Right hindlimb (tissue), 1 donor: ENCODE results near the gene GPR82.
"Not testable (repeated sequence)": the region's sequence is repeated elsewhere in the genome, so short reads cannot be mapped to it uniquely, and the experiment has no call there.

Source experiments
- DNase-seq: peaks from one replicate; pipeline ENCODE4 v3.0.0-alpha.2; 2018

GPR82 gene

GRCh38 chrX:41719610-41720009, 4.4 kb upstream of the GPR82 start:
- DNase-seq, result not testable (repeated sequence)

GRCh38 chrX:41720125-41720779, 3.7 kb upstream of the GPR82 start:
- DNase-seq, result peak; percentile 25

- DNase-seq, result no peak
These were observed 2.4 kb upstream of the GPR82 start for GRCh38 chrX:41721590-41721989.

- DNase-seq, result no peak
These were observed 1.8 kb upstream of the GPR82 start for GRCh38 chrX:41722214-41722613.

- DNase-seq, result no peak
These were observed 964 bp upstream of the GPR82 start for GRCh38 chrX:41722816-41723618.

GRCh38 chrX:41728125-41728524, 4.1 kb downstream of the GPR82 start:
- DNase-seq, result no peak

GRCh38 chrX:41730081-41730480, 6.1 kb downstream of the GPR82 start:
- no peak for DNase-seq

GRCh38 chrX:41732260-41732659, 8.3 kb downstream of the GPR82 start:
- DNase-seq, result no peak

GRCh38 chrX:41733939-41734338, 10.0 kb downstream of the GPR82 start:
- no peak for DNase-seq

- DNase-seq, result no peak
These were observed 10.5 kb downstream of the GPR82 start for GRCh38 chrX:41734530-41734929.

- no peak for DNase-seq
These were observed 13.1 kb downstream of the GPR82 start for GRCh38 chrX:41737065-41737464.

GRCh38 chrX:41739871-41740270, 15.9 kb downstream of the GPR82 start:
- DNase-seq, result no peak

GRCh38 chrX:41750716-41751115, 26.7 kb downstream of the GPR82 start:
- DNase-seq, result no peak

- no peak for DNase-seq
These were observed 34.4 kb downstream of the GPR82 start for GRCh38 chrX:41758401-41758800.

GRCh38 chrX:41759817-41760216, 35.8 kb downstream of the GPR82 start:
- no peak for DNase-seq

- no peak for DNase-seq
These were observed 37.2 kb downstream of the GPR82 start for GRCh38 chrX:41761169-41761568.

- no peak for DNase-seq
These were observed 37.7 kb downstream of the GPR82 start for GRCh38 chrX:41761702-41762101.

- DNase-seq, result peak; percentile 18
These were observed 55.1 kb downstream of the GPR82 start for GRCh38 chrX:41779030-41779564.
